Measurements from ENCODE around the gene ZDHHC24.

Gene ZDHHC24

DNA sequence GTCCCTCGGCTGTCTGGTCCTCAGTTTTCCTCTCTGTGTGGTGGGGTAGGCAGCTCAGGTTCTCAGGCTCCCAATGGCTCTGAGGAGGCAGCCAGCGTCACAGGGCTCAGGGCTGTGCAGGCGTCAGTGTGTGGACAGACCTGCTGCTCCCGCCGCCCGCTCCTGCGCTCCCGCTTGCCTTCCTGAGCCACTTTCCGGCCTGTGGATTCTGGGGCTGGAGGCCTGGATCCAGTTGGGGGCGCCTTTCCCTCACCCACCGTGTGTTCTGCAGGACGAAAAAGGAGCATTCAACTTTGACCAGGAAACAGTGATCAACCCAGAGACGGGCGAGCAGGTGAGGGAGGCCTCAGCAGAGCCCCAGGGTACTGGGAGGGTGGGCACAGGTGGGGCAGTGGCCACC, 50.9 kb downstream of the ZDHHC24 start:
- no peak for DNase-seq (ENCODE audit: low read depth)
- no peak overlapping the region for H3K4me3 ChIP-seq (ENCODE audit: low read depth, low read length)
- TF ChIP-seq, protein P1, sequence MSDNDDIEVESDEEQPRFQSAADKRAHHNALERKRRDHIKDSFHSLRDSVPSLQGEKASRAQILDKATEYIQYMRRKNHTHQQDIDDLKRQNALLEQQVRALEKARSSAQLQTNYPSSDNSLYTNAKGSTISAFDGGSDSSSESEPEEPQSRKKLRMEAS (IDR thresholded peaks at IDR 0.05; ENCODE audit: low read depth, low read length) = no peak
- TF ChIP-seq MYC (IDR thresholded peaks at IDR 0.05; ENCODE audit: low read depth, low read length) (no peak), POLR2A (IDR thresholded peaks at IDR 0.05; ENCODE audit: extremely low read depth, insufficient read length) (no peak)
- TF ChIP-seq, protein P2, sequence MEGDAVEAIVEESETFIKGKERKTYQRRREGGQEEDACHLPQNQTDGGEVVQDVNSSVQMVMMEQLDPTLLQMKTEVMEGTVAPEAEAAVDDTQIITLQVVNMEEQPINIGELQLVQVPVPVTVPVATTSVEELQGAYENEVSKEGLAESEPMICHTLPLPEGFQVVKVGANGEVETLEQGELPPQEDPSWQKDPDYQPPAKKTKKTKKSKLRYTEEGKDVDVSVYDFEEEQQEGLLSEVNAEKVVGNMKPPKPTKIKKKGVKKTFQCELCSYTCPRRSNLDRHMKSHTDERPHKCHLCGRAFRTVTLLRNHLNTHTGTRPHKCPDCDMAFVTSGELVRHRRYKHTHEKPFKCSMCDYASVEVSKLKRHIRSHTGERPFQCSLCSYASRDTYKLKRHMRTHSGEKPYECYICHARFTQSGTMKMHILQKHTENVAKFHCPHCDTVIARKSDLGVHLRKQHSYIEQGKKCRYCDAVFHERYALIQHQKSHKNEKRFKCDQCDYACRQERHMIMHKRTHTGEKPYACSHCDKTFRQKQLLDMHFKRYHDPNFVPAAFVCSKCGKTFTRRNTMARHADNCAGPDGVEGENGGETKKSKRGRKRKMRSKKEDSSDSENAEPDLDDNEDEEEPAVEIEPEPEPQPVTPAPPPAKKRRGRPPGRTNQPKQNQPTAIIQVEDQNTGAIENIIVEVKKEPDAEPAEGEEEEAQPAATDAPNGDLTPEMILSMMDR (IDR thresholded peaks at IDR 0.05; ENCODE audit: low read depth, low read length) = no peak

DNA sequence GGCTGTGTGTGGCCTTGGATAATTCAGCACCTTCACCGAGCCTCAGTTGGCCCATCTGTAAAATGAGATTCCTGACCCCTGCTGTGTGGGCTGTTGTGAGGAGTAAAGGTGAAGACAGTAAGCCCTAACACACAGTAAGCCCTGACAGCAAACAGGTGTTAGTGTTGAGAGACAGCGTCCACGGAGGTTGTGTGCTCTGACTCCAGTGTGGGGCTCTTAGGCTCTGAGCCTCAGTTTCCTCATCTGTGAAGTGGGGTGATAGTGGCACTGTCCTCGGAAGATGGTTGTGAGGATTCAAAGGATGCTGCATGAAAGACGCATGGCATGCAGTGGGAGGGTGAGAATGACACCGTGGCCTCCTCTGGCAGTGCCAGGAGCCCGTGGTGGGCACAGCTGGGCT, 51.4 kb downstream of the ZDHHC24 start:
- TF ChIP-seq MYC (IDR thresholded peaks at IDR 0.05; ENCODE audit: low read depth, low read length) = no peak
- TF ChIP-seq, protein P1 (IDR thresholded peaks at IDR 0.05; ENCODE audit: low read depth, low read length) = no peak
- no peak for TF ChIP-seq POLR2A (IDR thresholded peaks at IDR 0.05; ENCODE audit: extremely low read depth, insufficient read length)
- TF ChIP-seq, protein P2 (IDR thresholded peaks at IDR 0.05; ENCODE audit: low read depth, low read length) = no peak
- H3K4me3 ChIP-seq (ENCODE audit: low read depth, low read length) = no peak overlapping the region
- no peak for DNase-seq (ENCODE audit: low read depth)

DNA sequence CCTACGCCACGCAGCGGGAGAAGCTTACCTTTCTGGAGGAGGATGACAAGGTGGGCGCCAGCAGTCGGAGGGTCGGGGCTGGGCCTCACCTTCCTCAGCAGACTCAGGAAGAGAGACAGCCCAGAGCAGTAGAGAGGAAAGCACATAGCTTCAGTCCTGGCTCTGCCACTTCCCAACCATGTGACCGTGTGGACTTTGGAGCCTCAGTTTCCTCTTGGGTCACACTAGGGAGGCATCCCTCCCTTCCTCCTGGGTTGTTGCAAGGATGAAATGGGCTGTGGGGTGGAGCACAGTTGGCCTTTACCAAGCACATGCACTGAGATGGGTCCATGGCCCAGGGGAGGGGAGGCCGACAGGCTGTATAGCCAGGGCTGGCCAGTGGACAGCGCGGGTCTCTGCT, 52.7 kb downstream of the ZDHHC24 start:
- DNase-seq (ENCODE audit: low read depth) = no peak
- TF ChIP-seq MYC (IDR thresholded peaks at IDR 0.05; ENCODE audit: low read depth, low read length) (no peak), POLR2A (IDR thresholded peaks at IDR 0.05; ENCODE audit: extremely low read depth, insufficient read length) (no peak)
- no peak overlapping the region for H3K4me3 ChIP-seq (ENCODE audit: low read depth, low read length)

DNA sequence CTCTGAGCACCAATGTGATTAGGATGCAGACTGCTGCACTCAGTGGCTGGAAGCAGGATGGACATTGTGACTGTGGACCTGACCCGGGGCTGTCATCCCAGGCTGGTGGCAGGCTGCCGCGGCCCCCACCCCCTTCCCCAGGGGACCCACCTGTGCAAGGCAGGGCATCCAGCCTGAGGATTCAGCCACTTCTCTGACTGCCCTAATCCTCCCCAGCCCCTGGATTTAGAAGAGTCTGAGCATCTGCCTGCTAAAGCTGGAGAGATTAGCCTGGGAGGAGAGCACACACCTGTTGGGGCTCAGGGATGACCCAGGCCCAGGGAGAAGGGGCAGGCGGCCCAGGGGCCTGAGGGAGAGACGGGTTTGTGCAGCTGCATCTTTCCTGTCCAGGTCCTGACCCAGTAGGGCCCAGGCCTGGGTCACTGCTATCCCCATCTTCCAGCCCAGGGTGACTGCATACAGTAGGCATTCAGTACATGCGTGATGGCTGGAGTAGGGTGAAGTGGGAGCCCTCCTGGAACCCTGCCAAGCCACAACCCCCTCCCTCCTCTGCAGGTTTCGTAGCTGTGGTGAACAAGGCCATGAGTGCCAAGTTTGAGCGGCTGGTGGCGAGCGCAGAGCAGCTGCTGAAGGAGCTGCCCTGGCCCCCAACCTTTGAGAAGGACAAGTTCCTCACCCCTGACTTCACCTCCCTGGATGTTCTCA, 53.5 kb downstream of the ZDHHC24 start:
- H3K4me3 ChIP-seq (ENCODE audit: low read depth, low read length) = no peak overlapping the region
- TF ChIP-seq, protein P2 (IDR thresholded peaks at IDR 0.05; ENCODE audit: low read depth, low read length) = no peak
- TF ChIP-seq POLR2A (IDR thresholded peaks at IDR 0.05; ENCODE audit: extremely low read depth, insufficient read length) = no peak
- DNase-seq (ENCODE audit: low read depth) = no peak

DNA sequence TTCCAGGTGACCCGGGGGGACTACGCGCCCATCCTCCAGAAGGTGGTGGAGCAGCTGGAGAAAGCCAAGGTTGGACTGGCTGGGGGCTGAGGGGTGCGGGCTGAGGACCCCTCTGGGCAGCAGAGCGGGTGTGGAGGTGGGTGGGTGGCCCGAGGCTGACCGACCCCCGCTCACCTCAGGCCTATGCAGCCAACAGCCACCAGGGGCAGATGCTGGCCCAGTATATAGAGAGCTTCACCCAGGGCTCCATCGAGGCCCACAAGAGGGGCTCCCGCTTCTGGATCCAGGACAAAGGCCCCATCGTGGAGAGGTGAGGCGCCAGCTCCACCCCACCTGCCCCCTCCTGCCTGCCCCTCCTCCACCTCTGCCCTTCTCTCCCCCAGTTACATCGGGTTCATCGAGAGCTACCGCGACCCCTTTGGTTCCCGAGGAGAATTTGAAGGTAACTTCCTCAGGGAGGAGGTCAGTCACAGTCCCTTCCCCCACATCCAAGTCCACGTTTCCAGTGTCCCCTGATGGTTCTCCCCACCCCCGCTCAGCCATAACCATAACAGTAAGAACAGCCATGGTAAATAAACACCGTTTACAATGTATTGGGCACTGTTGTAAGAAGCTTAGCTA, 54.4 kb downstream of the ZDHHC24 start:
- TF ChIP-seq, protein P2 (IDR thresholded peaks at IDR 0.05; ENCODE audit: low read depth, low read length) = peak; percentile 48
- no peak for TF ChIP-seq MYC (IDR thresholded peaks at IDR 0.05; ENCODE audit: low read depth, low read length)
- no peak for DNase-seq (ENCODE audit: low read depth)
- H3K4me3 ChIP-seq (ENCODE audit: low read depth, low read length) = no peak overlapping the region

DNA sequence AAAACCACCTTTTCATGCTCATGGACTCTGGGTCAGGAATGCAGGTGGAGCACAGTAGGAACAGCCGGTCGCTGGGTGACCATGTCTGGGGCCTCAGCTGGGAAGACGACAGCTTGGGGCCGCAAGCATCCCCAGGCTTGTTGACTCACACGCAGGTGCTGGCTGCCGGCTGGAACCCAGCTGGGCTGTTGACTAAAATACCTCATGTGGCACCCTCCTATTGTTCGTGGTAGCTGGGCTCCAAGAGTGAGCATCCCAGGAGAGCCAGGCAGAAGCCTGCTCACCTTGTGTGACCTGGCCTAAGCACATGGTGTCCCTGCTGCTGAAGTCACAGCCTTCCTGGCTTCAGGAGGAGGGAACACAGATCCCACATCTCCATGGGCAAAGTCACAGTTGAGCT, 56.2 kb downstream of the ZDHHC24 start:
- no peak for DNase-seq (ENCODE audit: low read depth)
- TF ChIP-seq, protein P2 (IDR thresholded peaks at IDR 0.05; ENCODE audit: low read depth, low read length) = no peak
- TF ChIP-seq, protein P1 (IDR thresholded peaks at IDR 0.05; ENCODE audit: low read depth, low read length) = no peak
- TF ChIP-seq MYC (IDR thresholded peaks at IDR 0.05; ENCODE audit: low read depth, low read length) (no peak), POLR2A (IDR thresholded peaks at IDR 0.05; ENCODE audit: extremely low read depth, insufficient read length) (no peak)
- no peak overlapping the region for H3K4me3 ChIP-seq (ENCODE audit: low read depth, low read length)

Measured in NB4 (cell line).